Measurements from ENCODE around the gene TLE4. TPM values are rescaled to one million over a fixed set of nuclear protein-coding genes. Genes with fewer than 3 reads are reported as not detected.

Gene TLE4
- total and polyA plus RNA-seq, 2 of the 4 experiments (the other 2 are of a cell fraction) = 68.0 to 78.1 TPM

DNA sequence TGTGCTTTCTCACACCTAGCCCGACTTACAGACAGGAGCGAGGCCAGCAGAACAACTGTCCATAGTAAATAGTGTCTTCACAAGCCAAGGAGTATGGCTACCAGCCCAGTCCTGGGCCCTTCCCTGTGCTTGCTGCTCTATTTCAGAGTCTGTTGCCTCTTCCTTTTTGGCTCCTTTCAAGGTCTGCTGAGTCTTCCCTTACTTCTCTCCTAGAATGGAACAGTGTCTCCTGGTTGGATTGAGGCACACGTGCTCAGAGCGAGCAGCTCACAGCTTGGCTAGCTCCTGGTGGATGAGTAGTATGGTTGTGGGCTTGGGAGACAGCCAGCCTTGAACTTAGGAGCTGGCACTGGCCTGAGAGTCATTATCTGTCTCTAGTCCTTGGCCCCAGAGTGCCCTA is 72.8 kb downstream of the TLE4 start:
- H3K9me3 ChIP-seq (ENCODE audit: control insufficient read depth, insufficient read depth, low read length) = peaks cover 3% of the 10 kb centered on the region; the same call in 1 of the 2 replicates
- H3K27ac ChIP-seq (ENCODE audit: insufficient read depth, low read length) = no peak overlapping the region
- peaks cover 29 to 43% of the 10 kb centered on the region in 2 experiments for H3K79me1 ChIP-seq (ENCODE audit: low read depth in 1 of 2, low read length in 2 of 2)
- no peak overlapping the region for H3K9ac ChIP-seq (ENCODE audit: low read depth, low read length)
- intact Hi-C loops (cut with micrococcal nuclease) (no loop called here), in situ Hi-C loops (cut with MboI; ENCODE audit: low sequenced_read_pairs) (no loop called here), dilution Hi-C loops (cut with HindIII; ENCODE audit: low sequenced_read_pairs, unreplicated experiment) (no loop called here)
- ChIA-PET POLR2A (ENCODE audit: unreplicated experiment) (no interaction called here), CTCF (no interaction called here)
- no peak overlapping the region for H3K4me2 ChIP-seq (ENCODE audit: low read depth, low read length)
- no peak overlapping the region for H3K18ac ChIP-seq (ENCODE audit: low read depth, low read length)
- no peak overlapping the region for H4K91ac ChIP-seq (ENCODE audit: insufficient read depth, low read depth, low read length)
- TF ChIP-seq CHD1 (IDR thresholded peaks at IDR 0.05; ENCODE audit: low read depth, low read length) (no peak), FOS (IDR thresholded peaks at IDR 0.05; ENCODE audit: low read depth, low read length) (no peak), POLR2A (IDR thresholded peaks at IDR 0.05; ENCODE audit: low read depth, low read length) (no peak), ELK1 (IDR thresholded peaks at IDR 0.05; ENCODE audit: borderline replicate concordance, low read depth, low read length) (no peak), NFE2L2 (IDR thresholded peaks at IDR 0.05; ENCODE audit: low read depth, low read length) (no peak), CEBPB (IDR thresholded peaks at IDR 0.05; ENCODE audit: low read depth, low read length) (no peak), RCOR1 (IDR thresholded peaks at IDR 0.05; ENCODE audit: insufficient replicate concordance, low read length) (no peak), SMC3 (IDR thresholded peaks at IDR 0.05; ENCODE audit: low read depth, low read length) (no peak), MAZ (IDR thresholded peaks at IDR 0.05; ENCODE audit: borderline replicate concordance, low read depth, low read length) (no peak), RAD21 (IDR thresholded peaks at IDR 0.05; ENCODE audit: low read length) (no peak), BHLHE40 (IDR thresholded peaks at IDR 0.05; ENCODE audit: low read depth, low read length) (no peak), MXI1 (IDR thresholded peaks at IDR 0.05; ENCODE audit: borderline replicate concordance, low read depth, low read length) (no peak), RFX5 (IDR thresholded peaks at IDR 0.05; ENCODE audit: low read depth, low read length) (no peak), MAFK (IDR thresholded peaks at IDR 0.05; ENCODE audit: low read depth, low read length) (no peak)
- TF ChIP-seq, protein P1, sequence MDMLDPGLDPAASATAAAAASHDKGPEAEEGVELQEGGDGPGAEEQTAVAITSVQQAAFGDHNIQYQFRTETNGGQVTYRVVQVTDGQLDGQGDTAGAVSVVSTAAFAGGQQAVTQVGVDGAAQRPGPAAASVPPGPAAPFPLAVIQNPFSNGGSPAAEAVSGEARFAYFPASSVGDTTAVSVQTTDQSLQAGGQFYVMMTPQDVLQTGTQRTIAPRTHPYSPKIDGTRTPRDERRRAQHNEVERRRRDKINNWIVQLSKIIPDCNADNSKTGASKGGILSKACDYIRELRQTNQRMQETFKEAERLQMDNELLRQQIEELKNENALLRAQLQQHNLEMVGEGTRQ (IDR thresholded peaks at IDR 0.05; ENCODE audit: low read depth, low read length) = no peak
- TF ChIP-seq, protein P2, sequence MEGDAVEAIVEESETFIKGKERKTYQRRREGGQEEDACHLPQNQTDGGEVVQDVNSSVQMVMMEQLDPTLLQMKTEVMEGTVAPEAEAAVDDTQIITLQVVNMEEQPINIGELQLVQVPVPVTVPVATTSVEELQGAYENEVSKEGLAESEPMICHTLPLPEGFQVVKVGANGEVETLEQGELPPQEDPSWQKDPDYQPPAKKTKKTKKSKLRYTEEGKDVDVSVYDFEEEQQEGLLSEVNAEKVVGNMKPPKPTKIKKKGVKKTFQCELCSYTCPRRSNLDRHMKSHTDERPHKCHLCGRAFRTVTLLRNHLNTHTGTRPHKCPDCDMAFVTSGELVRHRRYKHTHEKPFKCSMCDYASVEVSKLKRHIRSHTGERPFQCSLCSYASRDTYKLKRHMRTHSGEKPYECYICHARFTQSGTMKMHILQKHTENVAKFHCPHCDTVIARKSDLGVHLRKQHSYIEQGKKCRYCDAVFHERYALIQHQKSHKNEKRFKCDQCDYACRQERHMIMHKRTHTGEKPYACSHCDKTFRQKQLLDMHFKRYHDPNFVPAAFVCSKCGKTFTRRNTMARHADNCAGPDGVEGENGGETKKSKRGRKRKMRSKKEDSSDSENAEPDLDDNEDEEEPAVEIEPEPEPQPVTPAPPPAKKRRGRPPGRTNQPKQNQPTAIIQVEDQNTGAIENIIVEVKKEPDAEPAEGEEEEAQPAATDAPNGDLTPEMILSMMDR (conservative IDR thresholded peaks at IDR 0.05; ENCODE audit: low read depth, low read length) = no peak
- H2BK20ac ChIP-seq (ENCODE audit: low read depth, low read length) = no peak overlapping the region
- 100% methylated on average over 1 of the region's 4 CpGs; no CpG with 5 or more reads in 1 of the 2 experiments for WGBS, 2 experiments (ENCODE audit: extremely low coverage in 2 of 2, insufficient read length in 1 of 2)
- no peaks in the 10 kb centered on the region; the same call in 1 of the 2 replicates for H3K4me1 ChIP-seq (ENCODE audit: control insufficient read depth, insufficient read depth, low read length)
- H4K8ac ChIP-seq (ENCODE audit: low read depth in 2 of 2, low read length in 2 of 2) = no peak overlapping the region
- no peak overlapping the region for H3K14ac ChIP-seq (replicated peaks; ENCODE audit: low read depth, low read length)
- H4K20me1 ChIP-seq (ENCODE audit: insufficient read depth, low read length) = peaks cover 4% of the 10 kb centered on the region; the same call in 1 of the 2 replicates
- H2BK5ac ChIP-seq (ENCODE audit: low read depth, low read length, poor library complexity, severe bottlenecking) = no peak overlapping the region
- no peak overlapping the region for H2BK120ac ChIP-seq (ENCODE audit: low read depth, low read length)
- no peak for DNase-seq
- H3K9me1 ChIP-seq (ENCODE audit: insufficient read depth, low read length) = peaks cover 3% of the 10 kb centered on the region; the same call in 1 of the 2 replicates
- no peak overlapping the region for H2AK9ac ChIP-seq (replicated peaks; ENCODE audit: low read depth, low read length, poor library complexity)
- no peak overlapping the region for H2BK15ac ChIP-seq (ENCODE audit: low read depth, low read length)
- no peak overlapping the region for H3K23ac ChIP-seq (ENCODE audit: low read depth, low read length)
- no TSS peak for BruUV-seq (replicated peaks)
- no peak overlapping the region for H3K56ac ChIP-seq (ENCODE audit: extremely low read depth, insufficient read depth, low read length)
- ATAC-seq (ENCODE audit: low read depth) = no peak
- no peak overlapping the region for H3K4me3 ChIP-seq (ENCODE audit: insufficient read depth, low read depth, low read length)
- peaks cover 4% of the 10 kb centered on the region; the same call in 1 of the 2 replicates for H3K36me3 ChIP-seq (ENCODE audit: control insufficient read depth, insufficient read depth, low read length)
- no peaks in the 10 kb centered on the region for H3K27me3 ChIP-seq (ENCODE audit: control insufficient read depth, insufficient read depth, low read length)
- no peak overlapping the region for H2AFZ ChIP-seq (replicated peaks; ENCODE audit: low read length, poor library complexity)
- no peak overlapping the region for H4K5ac ChIP-seq (ENCODE audit: low read depth, low read length)
- no peak overlapping the region for H3K4ac ChIP-seq (ENCODE audit: low read depth, low read length)
- H2AK5ac ChIP-seq (ENCODE audit: low read depth, low read length) = no peak overlapping the region

Measured in IMR-90 (cell line).